Esophagus squamous epithelium (tissue), 4 donors: ENCODE measurements around the gene TOPAZ1.
A peak's percentile ranks its signal among the peaks of the same experiment; 100 is the strongest.

Experiments
- CTCF ChIP-seq, 6 experiments: fragments of 450-650 bp in 4 of 6; fragments of 200-600 bp in 2 of 6; sonication (generic) in 2 of 6; IDR thresholded peaks; one replicate each; pipeline ENCODE4 v1.5.1; 2016 to 2019; ENCODE audit warnings: antibody characterized with exemption in 6 of 6, mild to moderate bottlenecking in 4 of 6, moderate library complexity in 4 of 6
- POLR2A ChIP-seq, 4 donors: fragments of 450-650 bp; IDR thresholded peaks; one replicate each; pipeline ENCODE4 v1.6.1; 2017; ENCODE audit warnings: antibody characterized with exemption in 4 of 4, mild to moderate bottlenecking in 4 of 4, moderate library complexity in 3 of 4

GRCh38 chr3:44323341-44323955, 81.8 kb downstream of the TOPAZ1 start:
- TF ChIP-seq CTCF (IDR thresholded peaks at IDR 0.05) (peak; percentile 58 to 85 (median 76)), POLR2A (IDR thresholded peaks at IDR 0.05) (no peak)
